Activated gamma-delta T cell (primary cell): ENCODE data around the gene HYCC1.
"Not testable (repeated sequence)": the region's sequence is repeated elsewhere in the genome, so short reads cannot be mapped to it uniquely, and the experiment has no call there.

ENCODE experiments used
- DNase-seq: peaks from one replicate; lab custom pipeline; 2025; lab: John Stamatoyannopoulos, UW

The HYCC1 gene

GRCh38 chr7:22983257-22983855 lies 30.6 kb downstream of the HYCC1 start:
- DNase-seq: no peak

GRCh38 chr7:22980422-22980821 lies 33.5 kb downstream of the HYCC1 start:
- DNase-seq: no peak

- no peak for DNase-seq
Observed at GRCh38 chr7:22979861-22980260, 34.1 kb downstream of the HYCC1 start.

GRCh38 chr7:22979251-22979650 lies 34.7 kb downstream of the HYCC1 start:
- DNase-seq: no peak

- DNase-seq: not testable (repeated sequence)
Observed at GRCh38 chr7:22974636-22975035, 39.3 kb downstream of the HYCC1 start.

- no peak for DNase-seq
Observed at GRCh38 chr7:22972207-22972606, 41.7 kb downstream of the HYCC1 start.

- DNase-seq: no peak
Observed at GRCh38 chr7:22969010-22969431, 44.9 kb downstream of the HYCC1 start.
